ENCODE measurements around the gene IFIH1. TPM values are rescaled to one million over a fixed set of nuclear protein-coding genes. Genes with fewer than 3 reads are reported as not detected.
A peak's percentile ranks its signal among the peaks of the same experiment; 100 is the strongest.

IFIH1 gene
- total RNA-seq, 3 donors from 2014 or later (not counting 1 experiment from before 2014, with no cell fraction given), result 36.7 to 57.4 (median 36.9) TPM

DNA sequence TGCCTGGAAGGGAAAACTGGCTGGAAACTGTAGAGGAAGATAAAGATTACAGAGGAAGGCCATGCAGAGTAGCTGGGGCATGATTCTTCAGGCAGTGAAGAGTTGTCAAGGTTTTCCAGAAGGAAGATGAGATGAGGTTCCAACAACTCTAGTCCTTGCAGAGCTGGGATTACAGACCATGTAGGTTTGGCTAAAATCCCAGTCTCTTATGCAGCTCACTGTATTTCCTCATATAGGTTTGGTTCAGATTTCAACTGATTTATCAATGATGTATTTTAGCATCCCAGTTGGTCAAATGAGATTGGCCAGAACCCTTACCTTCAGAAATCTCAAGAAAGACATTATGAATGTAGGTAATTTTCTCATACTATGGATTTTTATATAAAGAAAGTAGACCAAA lies 91.6 kb downstream of the IFIH1 start:
- no peaks in the 10 kb centered on the region for H3K36me3 Mint-ChIP-seq
- H3K4me3 ChIP-seq (ENCODE audit: low read length), result no peak overlapping the region
- H3K4me3 Mint-ChIP-seq, result no peak overlapping the region
- no peaks in the 10 kb centered on the region for H3K36me3 ChIP-seq (ENCODE audit: control insufficient read depth, insufficient read depth, low read length)
- peaks cover 9 to 20% of the 10 kb centered on the region in 2 donors for H3K27me3 Mint-ChIP-seq (ENCODE audit: low read depth in 2 of 2)
- DNase-seq (no peak), ATAC-seq (no peak)
- no peaks in the 10 kb centered on the region for H3K9me3 ChIP-seq (ENCODE audit: control insufficient read depth, insufficient read depth, low read length)
- H3K27ac ChIP-seq (ENCODE audit: low read length), result no peak overlapping the region
- intact Hi-C loops (cut with micrococcal nuclease), result no loop called here
- no peaks in the 10 kb centered on the region for H3K4me1 Mint-ChIP-seq
- H3K27ac Mint-ChIP-seq, result no peak overlapping the region
- H3K27me3 ChIP-seq (ENCODE audit: control insufficient read depth, insufficient read depth, low read length), result peaks cover 5% of the 10 kb centered on the region
- no peaks in the 10 kb centered on the region for H3K4me1 ChIP-seq (ENCODE audit: control insufficient read depth, insufficient read depth, low read length)
- TF ChIP-seq, protein P1, sequence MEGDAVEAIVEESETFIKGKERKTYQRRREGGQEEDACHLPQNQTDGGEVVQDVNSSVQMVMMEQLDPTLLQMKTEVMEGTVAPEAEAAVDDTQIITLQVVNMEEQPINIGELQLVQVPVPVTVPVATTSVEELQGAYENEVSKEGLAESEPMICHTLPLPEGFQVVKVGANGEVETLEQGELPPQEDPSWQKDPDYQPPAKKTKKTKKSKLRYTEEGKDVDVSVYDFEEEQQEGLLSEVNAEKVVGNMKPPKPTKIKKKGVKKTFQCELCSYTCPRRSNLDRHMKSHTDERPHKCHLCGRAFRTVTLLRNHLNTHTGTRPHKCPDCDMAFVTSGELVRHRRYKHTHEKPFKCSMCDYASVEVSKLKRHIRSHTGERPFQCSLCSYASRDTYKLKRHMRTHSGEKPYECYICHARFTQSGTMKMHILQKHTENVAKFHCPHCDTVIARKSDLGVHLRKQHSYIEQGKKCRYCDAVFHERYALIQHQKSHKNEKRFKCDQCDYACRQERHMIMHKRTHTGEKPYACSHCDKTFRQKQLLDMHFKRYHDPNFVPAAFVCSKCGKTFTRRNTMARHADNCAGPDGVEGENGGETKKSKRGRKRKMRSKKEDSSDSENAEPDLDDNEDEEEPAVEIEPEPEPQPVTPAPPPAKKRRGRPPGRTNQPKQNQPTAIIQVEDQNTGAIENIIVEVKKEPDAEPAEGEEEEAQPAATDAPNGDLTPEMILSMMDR (IDR thresholded peaks at IDR 0.05), result no peak
- no peaks in the 10 kb centered on the region for H3K9me3 Mint-ChIP-seq

DNA sequence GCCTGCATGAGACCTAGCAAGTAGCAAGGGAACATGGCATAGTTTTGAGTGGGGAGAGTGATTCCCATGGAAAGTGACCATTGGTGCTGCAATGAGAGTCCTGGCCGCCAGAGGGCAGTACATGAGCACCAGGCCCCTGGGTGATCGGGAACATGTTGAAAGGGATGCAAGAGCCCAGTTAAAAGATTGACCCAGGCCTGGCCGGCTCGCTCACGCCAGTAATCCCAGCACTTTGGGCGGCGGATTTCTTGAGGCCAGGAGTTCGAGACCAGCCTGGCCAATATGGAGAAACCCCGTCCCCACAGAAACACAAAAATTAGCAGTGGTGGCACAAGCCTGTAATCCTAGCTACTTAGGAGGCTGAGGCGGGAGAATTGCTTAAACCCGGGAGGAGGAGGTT lies 97.4 kb downstream of the IFIH1 start:
- Histone ChIP-seq H3K4me1 (ENCODE audit: control insufficient read depth, insufficient read depth, low read length) (no peaks in the 10 kb centered on the region), H3K4me3 (ENCODE audit: low read length) (no peak overlapping the region), H3K9me3 (ENCODE audit: control insufficient read depth, insufficient read depth, low read length) (no peaks in the 10 kb centered on the region), H3K27ac (ENCODE audit: low read length) (no peak overlapping the region), H3K27me3 (ENCODE audit: control insufficient read depth, insufficient read depth, low read length) (no peaks in the 10 kb centered on the region), H3K36me3 (ENCODE audit: control insufficient read depth, insufficient read depth, low read length) (no peaks in the 10 kb centered on the region)
- no peaks in the 10 kb centered on the region for H3K4me1 Mint-ChIP-seq
- WGBS (ENCODE audit: insufficient coverage), result 47% methylated on average over 11 of the region's 11 CpGs
- H3K9me3 Mint-ChIP-seq, result no peaks in the 10 kb centered on the region
- TF ChIP-seq, protein P1 (IDR thresholded peaks at IDR 0.05), result peak; percentile 89
- no peak overlapping the region for H3K27ac Mint-ChIP-seq
- no peak overlapping the region for H3K4me3 Mint-ChIP-seq
- peaks cover 9 to 50% of the 10 kb centered on the region in 2 donors for H3K27me3 Mint-ChIP-seq (ENCODE audit: low read depth in 2 of 2)
- no peaks in the 10 kb centered on the region for H3K36me3 Mint-ChIP-seq
- ATAC-seq (peak; percentile 77 to 87 (median 84)), DNase-seq (peak; percentile 41 to 65)
- intact Hi-C loops (cut with micrococcal nuclease), result loop anchor here (1.0 kb wide), 1 partner anchor 77 kb away; no protein-coding TSS in a partner anchor

DNA sequence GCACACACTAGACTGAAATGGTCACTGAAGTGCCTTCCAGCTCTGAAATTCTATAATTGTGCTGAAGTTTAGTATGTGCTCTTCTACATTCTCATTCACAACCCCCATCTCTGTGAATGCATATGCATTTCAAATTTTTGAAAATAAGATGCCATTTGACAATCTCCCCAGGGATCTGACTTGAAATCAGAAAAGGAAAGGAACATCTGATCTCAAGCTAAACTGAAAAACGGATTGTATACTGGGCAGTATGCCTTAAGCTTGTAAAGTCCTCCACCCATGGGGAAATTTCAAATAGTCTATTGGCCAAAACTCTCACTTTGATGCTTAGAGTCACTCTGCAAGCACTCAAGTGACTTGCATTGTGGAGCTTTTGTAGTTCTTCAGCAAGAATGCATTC lies 98.1 kb downstream of the IFIH1 start:
- Histone ChIP-seq H3K36me3 (ENCODE audit: control insufficient read depth, insufficient read depth, low read length) (no peaks in the 10 kb centered on the region), H3K9me3 (ENCODE audit: control insufficient read depth, insufficient read depth, low read length) (no peaks in the 10 kb centered on the region), H3K4me3 (ENCODE audit: low read length) (no peak overlapping the region), H3K27me3 (ENCODE audit: control insufficient read depth, insufficient read depth, low read length) (no peaks in the 10 kb centered on the region), H3K27ac (ENCODE audit: low read length) (no peak overlapping the region), H3K4me1 (ENCODE audit: control insufficient read depth, insufficient read depth, low read length) (no peaks in the 10 kb centered on the region)
- intact Hi-C loops (cut with micrococcal nuclease), result no loop called here
- no peak overlapping the region for H3K27ac Mint-ChIP-seq
- no peak for ATAC-seq
- H3K4me1 Mint-ChIP-seq, result no peaks in the 10 kb centered on the region
- no peaks in the 10 kb centered on the region for H3K36me3 Mint-ChIP-seq
- peaks cover 9 to 50% of the 10 kb centered on the region in 2 donors for H3K27me3 Mint-ChIP-seq (ENCODE audit: low read depth in 2 of 2)
- no peaks in the 10 kb centered on the region for H3K9me3 Mint-ChIP-seq
- WGBS (ENCODE audit: insufficient coverage), result 92% methylated on average over 1 of the region's 1 CpG
- TF ChIP-seq, protein P1 (IDR thresholded peaks at IDR 0.05), result no peak
- H3K4me3 Mint-ChIP-seq, result no peak overlapping the region
- no peak for DNase-seq

DNA sequence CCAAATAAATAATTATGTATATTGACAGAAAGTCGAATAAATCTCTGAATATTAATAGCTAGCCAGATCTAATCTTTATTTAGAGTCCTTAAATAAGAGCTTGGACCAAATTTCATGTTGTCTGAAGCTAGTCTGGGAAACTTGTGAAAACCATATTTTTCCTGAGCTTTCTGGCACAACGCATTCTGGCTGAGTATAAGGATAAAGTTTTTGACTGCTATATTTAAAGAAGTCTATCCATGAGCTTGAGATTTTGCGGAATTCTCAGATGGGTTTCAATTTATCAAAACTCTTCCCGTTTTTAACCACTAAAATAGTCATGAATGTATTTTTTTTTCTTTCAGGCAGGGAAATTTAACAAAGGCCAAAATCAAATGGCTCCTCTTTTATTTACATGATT lies 99.1 kb downstream of the IFIH1 start:
- H3K27me3 Mint-ChIP-seq (ENCODE audit: low read depth in 2 of 2), result peaks cover 7 to 50% of the 10 kb centered on the region in 2 donors
- no peaks in the 10 kb centered on the region for H3K9me3 ChIP-seq (ENCODE audit: control insufficient read depth, insufficient read depth, low read length)
- 88% methylated on average over 2 of the region's 4 CpGs for WGBS (ENCODE audit: insufficient coverage)

More for the DNA sequence above, 99.1 kb downstream of the IFIH1 start:
- Histone ChIP-seq H3K4me1 (ENCODE audit: control insufficient read depth, insufficient read depth, low read length) (no peaks in the 10 kb centered on the region), H3K4me3 (ENCODE audit: low read length) (no peak overlapping the region), H3K36me3 (ENCODE audit: control insufficient read depth, insufficient read depth, low read length) (no peaks in the 10 kb centered on the region), H3K27ac (ENCODE audit: low read length) (no peak overlapping the region), H3K27me3 (ENCODE audit: control insufficient read depth, insufficient read depth, low read length) (no peaks in the 10 kb centered on the region)
- H3K9me3 Mint-ChIP-seq, result no peaks in the 10 kb centered on the region
- no peak overlapping the region for H3K27ac Mint-ChIP-seq
- DNase-seq (no peak), ATAC-seq (no peak)
- H3K4me3 Mint-ChIP-seq, result no peak overlapping the region
- no peaks in the 10 kb centered on the region for H3K36me3 Mint-ChIP-seq
- intact Hi-C loops (cut with micrococcal nuclease), result no loop called here
- no peaks in the 10 kb centered on the region for H3K4me1 Mint-ChIP-seq
- TF ChIP-seq, protein P1 (IDR thresholded peaks at IDR 0.05), result no peak
